Neural progenitor cell (in vitro differentiated cells): ENCODE data around the gene FCN3.

Experiments used
- EZH2 ChIP-seq: fragments of 200-600 bp; sonication (generic); IDR thresholded peaks from 2 replicates; pipeline ENCODE4 v1.6.1; 2017; ENCODE audit warnings: antibody characterized with exemption, mild to moderate bottlenecking, moderate library complexity
- EZH2phosphoT487 ChIP-seq: fragments of 200-600 bp; sonication (generic); IDR thresholded peaks from 2 replicates; pipeline ENCODE4 v1.6.1; 2017; ENCODE audit warnings: antibody characterized with exemption
- TF ChIP-seq, protein P1 (sequence below): fragments of 200-600 bp; sonication (generic); IDR thresholded peaks from 2 replicates; pipeline ENCODE4 v1.5.1; 2017; ENCODE audit warnings: antibody characterized with exemption, mild to moderate bottlenecking

DNA sequence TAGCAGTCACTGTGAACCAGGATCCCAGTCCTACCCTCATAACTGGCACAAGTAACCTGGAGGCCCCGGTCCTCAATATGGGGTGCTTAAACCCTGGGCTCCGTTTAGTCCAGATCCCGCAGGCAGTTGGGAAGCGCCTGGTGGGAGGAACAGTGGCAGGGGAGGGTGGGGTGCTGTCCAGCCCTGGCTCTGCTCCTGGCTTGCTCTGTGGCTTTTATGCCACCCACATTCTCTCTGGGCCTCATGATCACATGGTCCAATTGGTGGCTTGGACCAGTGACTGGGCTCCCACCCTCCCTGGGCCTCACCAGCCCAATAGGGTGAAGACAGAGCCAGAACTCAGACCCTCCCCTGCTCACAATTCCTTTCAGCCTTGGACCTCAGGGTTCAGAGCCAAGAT lies 5.6 kb upstream of the FCN3 start:
- TF ChIP-seq, protein P1, sequence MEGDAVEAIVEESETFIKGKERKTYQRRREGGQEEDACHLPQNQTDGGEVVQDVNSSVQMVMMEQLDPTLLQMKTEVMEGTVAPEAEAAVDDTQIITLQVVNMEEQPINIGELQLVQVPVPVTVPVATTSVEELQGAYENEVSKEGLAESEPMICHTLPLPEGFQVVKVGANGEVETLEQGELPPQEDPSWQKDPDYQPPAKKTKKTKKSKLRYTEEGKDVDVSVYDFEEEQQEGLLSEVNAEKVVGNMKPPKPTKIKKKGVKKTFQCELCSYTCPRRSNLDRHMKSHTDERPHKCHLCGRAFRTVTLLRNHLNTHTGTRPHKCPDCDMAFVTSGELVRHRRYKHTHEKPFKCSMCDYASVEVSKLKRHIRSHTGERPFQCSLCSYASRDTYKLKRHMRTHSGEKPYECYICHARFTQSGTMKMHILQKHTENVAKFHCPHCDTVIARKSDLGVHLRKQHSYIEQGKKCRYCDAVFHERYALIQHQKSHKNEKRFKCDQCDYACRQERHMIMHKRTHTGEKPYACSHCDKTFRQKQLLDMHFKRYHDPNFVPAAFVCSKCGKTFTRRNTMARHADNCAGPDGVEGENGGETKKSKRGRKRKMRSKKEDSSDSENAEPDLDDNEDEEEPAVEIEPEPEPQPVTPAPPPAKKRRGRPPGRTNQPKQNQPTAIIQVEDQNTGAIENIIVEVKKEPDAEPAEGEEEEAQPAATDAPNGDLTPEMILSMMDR = no peak
- TF ChIP-seq EZH2phosphoT487 (no peak), EZH2 (no peak)
